ENCODE measurements around the gene DDX4. TPM values are rescaled to one million over a fixed set of nuclear protein-coding genes. Genes with fewer than 3 reads are reported as not detected.

The DDX4 gene
- total and polyA plus RNA-seq, 9 of the 15 experiments (the other 6 are each of a cell fraction or from before 2014, with no cell fraction given): not detected

DNA sequence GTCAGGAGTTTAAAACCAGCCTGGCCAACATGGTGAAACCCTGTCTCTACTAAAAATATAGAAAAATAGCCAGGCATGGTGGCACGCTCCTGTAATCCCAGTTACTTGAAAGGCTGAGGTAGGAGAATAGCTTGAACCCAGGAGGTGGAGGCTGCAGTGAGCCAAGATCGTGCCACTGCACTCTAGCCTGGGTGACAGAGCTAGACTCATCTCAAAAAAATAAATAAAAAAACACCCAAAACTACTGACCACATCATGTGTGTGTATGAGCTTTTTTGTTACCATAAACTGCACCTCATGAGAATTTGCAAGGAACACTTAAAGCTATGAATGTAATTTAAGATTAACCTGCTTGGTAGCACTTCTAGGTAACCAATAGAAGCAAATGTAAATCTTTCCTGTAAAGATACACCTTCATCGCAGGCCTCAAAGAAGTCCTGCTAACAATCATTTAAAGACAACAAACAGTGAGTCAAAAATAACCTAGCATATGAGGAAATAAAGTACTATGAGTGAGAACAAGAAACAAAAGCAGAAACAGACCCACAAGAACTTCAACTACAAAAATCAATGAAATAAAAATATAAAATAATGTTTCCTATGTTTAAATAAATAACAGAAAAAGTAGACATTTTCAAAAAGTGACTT lies 38.7 kb upstream of the DDX4 start:
- Histone ChIP-seq H3K4me1 (replicated peaks in 1 of 2; ENCODE audit: control insufficient read depth in 2 of 2, insufficient read depth in 2 of 2, low read length in 2 of 2) (peaks cover 0 to 9% of the 10 kb centered on the region in 2 experiments; a peak in 1 of 5 replicates), H3K9me1 (ENCODE audit: control insufficient read depth, insufficient read depth, low read length) (no peaks in the 10 kb centered on the region), H4K20me1 (replicated peaks; ENCODE audit: control insufficient read depth, insufficient read depth, low read length) (0 out of 2 replicates have a peak, but pooled peaks cover 2% of the 10 kb centered on the region), H3K79me2 (ENCODE audit: control insufficient read depth, insufficient read depth, low read length) (no peaks in the 10 kb centered on the region), H3K27me3 (ENCODE audit: control insufficient read depth in 2 of 2, insufficient read depth in 2 of 2, low read length in 2 of 2) (no peaks in the 10 kb centered on the region), H2AFZ (ENCODE audit: low read depth, low read length) (no peak overlapping the region), H3K4me2 (ENCODE audit: insufficient read depth, low read length) (no peak overlapping the region), H3K9ac (ENCODE audit: insufficient read depth in 1 of 2, low read depth in 2 of 2, low read length in 2 of 2) (no peak overlapping the region), H3K36me3 (ENCODE audit: control insufficient read depth, insufficient read depth, low read length) (peaks cover 2% of the 10 kb centered on the region; the same call in 1 of the 3 replicates), H3K27ac (ENCODE audit: extremely low read depth, low read depth, low read length) (no peak overlapping the region), H3K9me3 (replicated peaks; ENCODE audit: control insufficient read depth, insufficient read depth, low read depth, low read length) (no peaks in the 10 kb centered on the region), H3K4me3 (no peak overlapping the region)
- ATAC-seq (no peak), DNase-seq (ENCODE audit: extremely low read depth in 1 of 4, low spot score in 3 of 4) (no peak), FAIRE-seq (no peak)
- ChIA-PET POLR2A (no interaction called here), CTCF (ENCODE audit: low intra/inter-chr PET ratio) (no interaction called here)
- no peak for TF ChIP-seq ZNF121 (CRISPR knock-in tag; conservative IDR thresholded peaks at IDR 0.05)
- no peak for TF ChIP-seq MEIS2 (IDR thresholded peaks at IDR 0.05; ENCODE audit: partially characterized antibody)
- no peak for TF ChIP-seq ZNF609 (CRISPR knock-in tag; IDR thresholded peaks at IDR 0.05; ENCODE audit: borderline replicate concordance)
- TF ChIP-seq RBFOX2 (IDR thresholded peaks at IDR 0.05; ENCODE audit: low read depth, low read length): no peak
- TF ChIP-seq SP1 (CRISPR knock-in tag; IDR thresholded peaks at IDR 0.05): no peak
- no peak for TF ChIP-seq EP300 (IDR thresholded peaks at IDR 0.05; ENCODE audit: low read length)
- no peak for TF ChIP-seq SMARCC2 (IDR thresholded peaks at IDR 0.05; ENCODE audit: low read depth)
- TF ChIP-seq ZNF77 (CRISPR knock-in tag; IDR thresholded peaks at IDR 0.05): no peak
- TF ChIP-seq CBFA2T2 (conservative IDR thresholded peaks at IDR 0.05): no peak
- TF ChIP-seq ZNF212 (CRISPR knock-in tag; IDR thresholded peaks at IDR 0.05): no peak
- no peak for TF ChIP-seq MNT (conservative IDR thresholded peaks at IDR 0.05)
- TF ChIP-seq MTA1 (IDR thresholded peaks at IDR 0.05; ENCODE audit: borderline replicate concordance): no peak
- no peak for TF ChIP-seq POLR3A (IDR thresholded peaks at IDR 0.05; ENCODE audit: borderline replicate concordance, extremely low read depth, insufficient read depth, insufficient read length)
- no peak for TF ChIP-seq HIVEP1 (CRISPR knock-in tag; IDR thresholded peaks at IDR 0.05)
- TF ChIP-seq GATAD2B (IDR thresholded peaks at IDR 0.05; ENCODE audit: borderline replicate concordance): no peak
- no peak for TF ChIP-seq FOXK1 (CRISPR knock-in tag; IDR thresholded peaks at IDR 0.05; ENCODE audit: borderline replicate concordance)
- TF ChIP-seq TEAD1 (CRISPR knock-in tag; IDR thresholded peaks at IDR 0.05): no peak
- in situ Hi-C loops (cut with MboI) (loop anchor here (10.0 kb wide), 1 partner anchor 524 kb away; the partner anchor contains the start of gene CDC20B), intact Hi-C loops (cut with micrococcal nuclease) (no loop called here)
- no TSS peak for BruUV-seq (replicated peaks)
- WGBS (ENCODE audit: insufficient coverage, low coverage, missing lambda C conversion rate): 74% methylated on average over 3 of the region's 3 CpGs
